ENCODE measurements around the gene NCBP3. TPM values are rescaled to one million over a fixed set of nuclear protein-coding genes. Genes with fewer than 3 reads are reported as not detected.
"Not testable (repeated sequence)": the region's sequence is repeated elsewhere in the genome, so short reads cannot be mapped to it uniquely, and the experiment has no call there.

Gene NCBP3
- total RNA-seq, 1 donor from 2014 or later, result 20.7 TPM

DNA sequence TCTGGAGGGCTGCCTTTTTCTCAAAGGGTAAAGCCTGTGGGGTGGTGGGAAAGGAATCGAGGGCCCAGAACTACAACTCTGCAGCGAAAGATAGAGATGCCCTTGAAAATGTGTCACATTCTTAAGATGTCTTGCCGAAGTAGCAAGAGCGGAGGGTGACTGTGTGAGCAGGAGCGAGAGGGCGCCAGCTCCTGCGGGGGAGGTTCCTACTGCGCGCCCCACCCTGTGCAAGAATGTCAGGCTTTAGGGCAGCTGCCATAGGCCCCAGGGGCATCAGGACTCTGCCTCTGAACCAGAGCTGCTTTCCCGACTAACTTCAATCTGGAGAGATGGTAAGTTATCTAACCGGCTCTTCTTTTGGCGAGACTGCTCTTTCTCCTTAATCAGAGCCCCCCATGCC, 33.3 kb downstream of the NCBP3 start:
- DNase-seq (ENCODE audit: low spot score), result no peak

DNA sequence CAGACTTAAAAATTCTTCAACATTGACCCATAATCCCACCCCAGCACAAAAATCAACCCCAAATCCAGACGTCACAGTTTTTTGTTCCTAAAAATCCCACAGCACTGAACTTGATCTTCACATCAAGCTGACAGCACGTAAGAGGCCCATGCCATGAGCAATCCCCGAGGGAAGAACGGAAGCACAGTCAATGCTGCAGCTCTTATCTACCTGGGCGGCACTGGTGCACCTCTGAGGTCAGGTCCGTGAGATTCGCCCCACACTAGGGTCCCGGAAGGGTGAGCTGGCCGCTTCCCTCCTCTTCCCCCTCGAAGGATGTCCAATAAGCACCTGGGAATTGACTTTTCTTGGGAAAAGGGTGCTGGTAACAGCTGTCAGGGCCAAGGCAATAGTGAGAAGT, 33.8 kb downstream of the NCBP3 start:
- no peak for DNase-seq (ENCODE audit: low spot score)

DNA sequence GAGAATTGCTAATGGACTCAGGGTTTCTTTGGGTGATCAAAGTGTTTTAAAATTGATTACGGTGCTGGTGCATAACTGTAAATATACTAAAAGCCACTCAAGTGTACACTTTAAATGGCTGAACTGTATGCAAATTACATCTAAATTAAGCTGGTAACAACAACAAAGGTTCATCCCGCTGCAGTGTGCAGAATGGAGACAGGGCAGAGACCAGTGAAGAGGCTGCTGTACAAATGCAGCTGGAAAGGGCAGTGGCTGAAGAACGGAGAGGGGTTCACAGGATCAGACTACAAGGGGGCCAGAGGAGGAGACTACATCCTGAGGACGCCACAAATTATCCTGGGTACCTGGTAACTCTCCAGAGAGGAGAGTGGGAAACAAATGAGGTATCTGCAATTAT, 36.0 kb downstream of the NCBP3 start:
- DNase-seq (ENCODE audit: low spot score), result no peak

DNA sequence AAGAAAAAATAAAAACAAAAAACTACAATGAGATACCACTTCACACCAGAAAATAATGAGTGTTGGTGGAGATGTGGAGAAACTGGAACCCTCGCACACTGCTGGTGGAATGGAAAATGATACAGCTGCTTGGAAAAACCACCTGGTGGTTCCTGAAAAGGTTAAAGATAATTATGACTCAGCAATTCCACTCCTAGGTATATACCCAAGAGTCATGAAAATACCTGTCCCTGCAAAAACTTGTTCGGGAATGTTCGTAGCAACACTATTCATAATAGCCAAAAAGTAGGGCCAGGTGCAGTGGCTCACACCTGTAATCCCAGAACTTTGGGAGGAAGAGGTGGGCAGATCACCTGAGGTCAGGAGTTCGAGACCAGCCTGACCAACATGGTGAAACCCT, 36.9 kb downstream of the NCBP3 start:
- no peak for DNase-seq (ENCODE audit: low spot score)

DNA sequence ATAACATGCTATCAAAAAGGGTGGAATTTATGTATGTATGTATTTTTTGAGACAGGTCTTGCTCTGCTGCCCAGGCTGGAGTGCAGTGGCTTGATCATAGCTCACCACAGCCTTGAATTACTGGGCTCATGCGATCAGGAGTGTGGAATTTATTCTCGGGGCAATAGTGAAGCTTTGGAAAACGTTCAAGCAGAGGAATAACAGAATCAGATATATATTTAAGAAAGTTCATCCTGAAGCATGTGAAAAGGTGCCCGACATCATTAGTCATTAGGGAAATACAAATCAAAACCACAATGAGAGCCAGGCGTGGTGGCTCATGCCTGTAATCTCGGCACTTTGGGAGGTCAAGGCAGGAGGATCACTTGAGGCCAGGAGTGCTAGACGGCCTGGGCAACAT, 37.3 kb downstream of the NCBP3 start:
- no peak for DNase-seq (ENCODE audit: low spot score)

DNA sequence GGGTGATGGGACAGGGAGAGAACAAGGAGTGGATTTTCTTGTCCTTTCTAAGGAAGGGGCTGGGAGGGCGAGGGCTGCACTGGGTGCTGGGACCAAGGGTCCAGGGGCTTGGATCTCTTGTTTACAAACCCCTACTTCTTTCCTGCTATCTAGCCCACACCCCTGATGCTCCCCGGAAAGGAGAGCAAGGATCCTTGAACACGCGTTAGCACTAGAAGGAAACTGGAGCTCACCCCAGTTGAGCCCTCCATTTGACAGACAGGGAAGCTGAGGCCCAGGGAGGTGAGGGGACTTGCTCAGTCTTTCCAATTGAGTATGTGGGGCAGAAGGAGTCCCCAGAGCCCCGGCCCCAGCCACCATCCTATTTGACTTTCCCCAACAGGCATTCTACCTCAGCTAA, 40.5 kb downstream of the NCBP3 start:
- DNase-seq (ENCODE audit: low spot score), result no peak

DNA sequence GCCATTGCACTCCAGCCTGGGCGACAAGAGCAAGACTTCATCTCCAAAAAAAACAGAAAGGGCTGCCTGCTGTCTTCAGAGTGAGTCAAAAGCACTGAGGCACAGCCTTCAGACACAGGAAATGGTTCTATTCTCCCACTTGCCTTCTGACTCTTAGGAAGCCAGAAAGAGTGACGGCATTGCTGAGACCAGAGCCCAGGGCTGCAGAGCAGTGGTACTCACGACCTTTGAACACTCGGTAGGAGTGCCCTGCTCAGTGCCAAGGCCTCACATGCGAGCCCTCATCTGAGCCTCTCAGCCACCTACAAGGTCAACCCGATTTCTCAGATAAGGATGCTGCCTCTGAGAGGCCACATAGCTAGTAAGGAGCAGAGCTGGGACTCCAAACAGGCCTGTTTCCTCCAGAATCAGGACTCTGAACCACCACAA, 41.5 kb downstream of the NCBP3 start:
- DNase-seq (ENCODE audit: low spot score), result no peak

DNA sequence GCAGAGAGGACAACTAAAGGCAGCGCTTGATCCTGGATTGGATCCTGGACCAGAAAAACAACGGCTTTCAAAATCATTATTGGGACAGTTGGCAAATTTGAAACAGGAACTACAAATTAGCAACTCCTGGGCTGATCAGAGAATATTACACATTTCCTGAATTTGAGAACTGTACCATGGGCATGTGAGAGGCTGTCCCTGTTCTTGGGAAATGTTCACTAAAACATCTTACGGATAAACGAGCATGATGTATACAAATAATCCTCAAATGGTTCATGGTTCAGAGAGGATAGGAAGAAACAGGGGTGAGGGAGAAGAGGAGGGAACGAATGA, 42.8 kb downstream of the NCBP3 start:
- no peak for DNase-seq (ENCODE audit: low spot score)

DNA sequence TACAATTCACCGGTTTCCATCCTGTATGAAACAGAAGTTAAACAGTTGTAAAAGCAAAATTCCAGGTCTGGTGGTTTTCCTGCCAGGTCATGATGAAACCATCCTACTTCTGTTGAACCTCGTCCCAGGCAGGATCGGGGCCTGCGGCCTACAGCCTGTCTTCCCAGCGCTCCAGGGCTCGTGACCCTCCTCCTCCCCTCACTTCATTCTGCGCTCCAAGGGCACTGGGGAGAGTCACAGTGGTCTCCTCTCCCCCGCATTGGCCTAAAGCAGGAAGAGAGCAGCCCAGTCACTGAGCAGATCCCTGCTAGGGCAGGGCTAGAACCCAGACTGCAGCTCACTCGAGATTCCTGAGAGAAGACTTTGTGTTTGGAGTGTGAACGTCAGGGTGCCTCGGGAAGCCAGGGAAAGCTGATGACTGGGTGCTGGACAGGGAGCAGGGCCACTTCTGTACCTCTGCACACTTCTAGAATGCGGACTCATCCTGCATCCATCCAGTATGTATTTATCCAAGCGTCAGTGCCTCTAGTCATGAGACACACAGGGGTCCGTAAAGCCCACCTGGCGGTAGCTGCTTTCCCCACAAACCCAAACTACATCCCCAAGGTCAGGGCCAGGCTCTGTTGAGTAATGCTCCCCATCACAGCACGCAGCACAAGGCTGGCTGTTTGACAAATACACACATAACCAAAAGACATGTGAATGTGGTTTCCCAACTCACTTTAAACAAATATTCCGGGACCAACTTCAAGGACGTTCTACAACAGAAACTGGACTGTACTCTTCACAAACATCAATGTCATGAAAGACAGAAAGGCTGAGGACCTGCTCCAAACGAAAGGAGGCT, 43.4 kb downstream of the NCBP3 start:
- DNase-seq (ENCODE audit: low spot score), result no peak

DNA sequence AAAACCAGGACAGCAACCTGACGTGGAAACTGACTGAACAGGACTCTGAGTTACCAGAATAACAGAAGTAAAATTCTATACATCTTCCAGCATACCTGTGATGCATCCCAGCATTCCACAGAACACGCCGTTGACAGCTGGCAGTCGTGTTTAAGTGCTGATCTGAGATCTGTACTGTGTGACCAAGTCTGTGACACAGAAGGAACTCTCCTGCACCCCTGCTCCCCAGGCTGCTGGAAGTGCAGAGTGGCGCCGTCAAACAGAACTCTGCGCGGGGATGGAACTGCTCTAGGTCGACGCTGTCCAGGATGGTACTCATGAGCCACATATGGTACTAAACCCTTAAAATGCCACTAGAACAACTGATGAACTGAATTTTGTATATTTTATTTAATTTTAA, 44.3 kb downstream of the NCBP3 start:
- no peak for DNase-seq (ENCODE audit: low spot score)

DNA sequence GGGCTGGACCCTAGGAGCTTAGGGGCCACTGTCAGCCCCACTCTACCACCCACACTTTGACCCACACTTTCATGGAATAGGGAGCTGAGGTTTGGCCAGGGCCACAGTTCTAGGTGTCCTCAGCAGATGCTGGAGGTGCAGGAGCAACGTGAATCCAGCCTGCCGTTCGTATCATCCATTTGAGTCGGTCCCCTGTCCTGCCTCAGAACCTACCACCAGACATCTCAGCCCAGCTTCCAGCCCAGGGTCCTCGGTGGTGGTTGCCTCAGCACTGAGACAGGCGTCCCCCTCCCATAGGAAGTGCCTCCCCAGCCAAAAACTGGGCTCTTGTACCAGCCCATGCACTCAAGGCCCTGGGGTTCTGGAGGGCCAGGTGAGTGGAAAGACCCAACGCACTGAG, 44.7 kb downstream of the NCBP3 start:
- no peak for DNase-seq (ENCODE audit: low spot score)

DNA sequence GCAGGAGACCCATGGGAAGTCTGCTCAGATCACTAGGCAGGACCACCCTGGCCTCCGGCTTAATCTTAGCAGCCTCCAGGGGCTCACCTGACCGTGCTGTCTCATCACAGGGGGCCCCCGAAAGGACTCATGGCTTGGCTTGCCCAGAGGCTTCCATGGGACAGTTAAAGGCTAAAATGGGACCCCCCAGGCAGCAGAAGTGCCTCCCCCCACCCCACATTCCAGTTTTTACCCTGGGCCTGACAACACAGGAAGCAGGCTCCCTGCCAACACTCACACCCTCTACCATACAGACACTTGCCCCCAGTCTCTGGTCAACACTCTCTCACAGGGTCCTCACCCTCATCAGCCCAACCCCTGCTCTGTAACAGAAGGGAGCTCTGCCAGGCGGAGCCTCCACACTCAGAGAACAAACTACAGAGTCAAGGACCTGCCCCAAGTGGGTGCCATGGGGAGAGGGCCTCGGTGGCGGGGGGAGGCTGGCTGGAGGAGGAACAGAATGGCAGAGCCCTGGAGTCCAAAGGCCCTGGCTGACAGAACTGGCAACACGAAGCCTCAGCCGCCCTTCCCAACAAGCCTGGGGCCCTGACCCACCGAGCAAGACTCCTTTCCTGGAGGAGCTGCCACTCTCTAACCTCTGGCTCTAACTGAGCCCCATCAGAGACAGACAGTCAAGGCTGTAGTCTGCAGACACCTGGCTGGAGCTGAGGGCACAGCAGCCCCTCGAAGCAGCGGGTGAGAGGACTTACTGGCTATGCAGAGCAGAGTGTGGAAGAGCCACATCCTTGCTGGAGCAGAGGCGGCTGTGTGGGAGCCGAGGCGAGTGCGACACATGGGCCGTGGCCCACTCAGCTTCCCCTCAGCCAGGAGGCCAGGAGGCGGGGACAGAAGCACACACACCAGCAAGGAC, 45.4 kb downstream of the NCBP3 start, which contains the start of gene ITGAE:
Gene ITGAE, minus strand, starts transcription at position 827 of the 910 bp plus-strand sequence. Its CDS starts 44 bp downstream, at position 783.
- DNase-seq (ENCODE audit: low spot score), result no peak

DNA sequence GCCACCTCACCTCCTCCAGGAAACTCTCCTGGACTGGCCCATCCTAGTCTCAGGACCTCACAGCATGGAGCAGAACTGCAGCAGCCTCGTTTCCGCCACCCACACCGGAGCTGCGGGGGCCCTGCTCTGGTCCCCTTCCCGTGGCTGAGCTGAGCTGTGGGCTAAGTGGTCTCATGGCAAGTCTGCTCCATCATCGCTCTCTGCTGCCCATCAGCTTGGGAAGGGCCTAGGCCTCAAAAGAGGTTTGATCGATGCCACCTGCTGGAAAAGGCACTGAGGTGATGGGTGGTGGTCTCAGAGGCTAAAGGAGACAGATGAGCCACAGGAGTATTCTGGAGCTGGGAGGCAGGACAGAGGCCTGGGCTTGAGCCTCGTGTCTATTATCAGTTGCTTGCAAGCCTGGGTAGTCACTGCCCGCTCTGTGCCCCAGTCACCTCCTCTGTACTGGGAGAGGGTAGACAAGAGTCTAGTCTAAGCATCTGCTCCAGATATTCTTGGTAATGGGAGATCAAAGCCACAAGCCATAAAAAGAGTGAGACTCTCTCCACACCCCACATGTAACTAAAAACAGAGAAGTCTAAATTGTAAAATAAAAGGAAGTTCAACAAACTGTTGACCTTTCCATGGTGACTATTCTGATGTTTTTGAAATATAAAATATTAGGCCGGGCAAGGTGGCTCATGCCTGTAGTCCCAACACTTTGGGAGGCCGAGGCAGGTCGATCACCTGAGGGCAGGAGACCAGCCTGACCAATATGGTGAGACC, 46.7 kb downstream of the NCBP3 start:
- DNase-seq (ENCODE audit: low spot score), result no peak

DNA sequence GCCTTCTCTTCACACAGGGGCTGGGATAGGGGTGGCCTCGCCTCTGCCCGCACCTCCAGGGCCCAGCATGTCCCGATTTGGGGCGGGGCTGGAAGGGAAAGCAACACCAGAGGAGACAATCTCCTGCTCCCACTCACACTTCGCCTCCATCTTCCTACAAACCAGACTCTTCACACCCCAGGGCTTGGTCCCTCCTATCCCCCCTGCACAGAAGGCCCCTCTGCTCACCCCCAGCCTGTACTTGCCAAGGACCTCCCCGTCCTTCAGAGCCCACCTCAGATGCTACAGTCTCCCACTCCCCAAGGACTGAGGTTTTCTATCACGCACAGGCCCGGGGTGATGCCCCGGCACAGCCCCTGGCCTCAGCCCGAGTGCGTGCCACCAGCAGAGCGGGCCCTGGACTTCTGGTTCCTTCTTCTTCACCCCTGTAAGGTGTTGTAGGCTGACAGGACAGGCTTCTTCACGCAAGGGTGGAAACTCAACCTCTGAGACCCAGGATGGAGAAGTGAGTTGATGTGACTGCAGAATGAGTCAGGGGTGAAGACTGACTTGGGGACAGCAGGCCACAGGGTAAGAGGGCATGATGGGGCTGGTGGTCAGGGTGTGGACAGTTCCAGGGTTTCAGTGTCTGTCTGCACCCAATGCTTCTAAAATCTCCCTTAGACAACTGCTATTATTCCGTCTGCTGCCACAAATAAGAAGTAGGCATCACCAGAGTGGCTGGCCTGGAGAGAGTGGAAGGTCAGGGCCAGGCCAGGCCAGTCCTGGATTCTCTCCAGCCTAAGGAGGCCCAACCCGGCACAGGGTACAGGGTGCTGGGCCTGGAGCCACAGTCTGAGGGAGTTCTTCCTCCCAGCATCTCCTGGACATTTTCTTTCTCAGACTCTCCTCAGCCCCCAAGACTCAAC, 47.5 kb downstream of the NCBP3 start:
- no peak for DNase-seq (ENCODE audit: low spot score)

DNA sequence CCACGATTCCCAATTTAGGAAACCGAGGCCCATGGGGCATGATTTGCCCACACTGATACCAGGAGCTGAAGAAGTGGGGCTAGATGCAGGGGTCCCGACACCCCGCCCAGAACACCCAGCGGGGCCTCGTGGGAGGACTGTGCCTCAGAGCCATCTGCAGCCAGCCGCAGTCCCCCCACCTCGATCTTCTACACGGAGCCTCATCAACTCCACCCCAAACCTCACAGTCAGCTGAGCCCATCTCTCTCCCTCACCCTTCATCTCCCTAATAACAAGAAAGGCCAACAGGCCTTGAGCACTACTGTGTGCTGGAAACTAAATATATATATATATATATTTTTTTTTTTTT, 49.2 kb downstream of the NCBP3 start:
- no peak for DNase-seq (ENCODE audit: low spot score)

DNA sequence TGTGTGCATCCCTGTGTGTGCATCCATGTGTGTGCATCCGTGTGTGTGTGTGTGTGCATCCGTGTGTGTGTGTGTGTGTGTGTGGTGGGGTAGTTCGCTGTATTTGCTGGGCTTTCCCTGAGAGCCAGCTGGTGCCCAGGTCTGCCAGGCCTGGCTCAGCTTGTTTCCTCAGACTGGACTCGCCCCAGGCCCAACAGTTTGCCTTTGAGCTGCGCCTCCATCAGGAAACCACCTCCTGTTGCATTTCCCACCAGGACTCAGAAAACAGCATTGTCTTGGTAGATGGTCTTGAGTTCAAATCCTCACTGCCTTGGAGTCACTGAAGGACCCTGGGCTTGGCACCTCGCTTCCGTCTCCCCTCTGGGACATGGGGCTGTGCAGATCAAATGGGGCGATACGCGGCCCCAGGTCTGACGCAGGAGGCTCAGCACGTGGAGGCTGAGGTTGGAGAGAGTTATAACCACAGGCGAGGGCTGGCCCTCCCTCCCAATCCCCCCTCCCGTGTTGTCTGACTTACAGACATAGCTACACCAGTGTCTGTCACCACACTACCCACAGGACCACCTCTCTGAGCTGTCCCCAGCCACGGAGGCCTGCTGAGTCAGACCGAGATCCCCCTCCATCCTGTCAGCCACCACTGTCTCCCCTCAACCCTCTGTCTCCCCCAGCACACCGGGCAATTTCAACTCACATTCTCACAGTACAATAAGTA, 49.8 kb downstream of the NCBP3 start:
- DNase-seq (ENCODE audit: low spot score), result no peak

DNA sequence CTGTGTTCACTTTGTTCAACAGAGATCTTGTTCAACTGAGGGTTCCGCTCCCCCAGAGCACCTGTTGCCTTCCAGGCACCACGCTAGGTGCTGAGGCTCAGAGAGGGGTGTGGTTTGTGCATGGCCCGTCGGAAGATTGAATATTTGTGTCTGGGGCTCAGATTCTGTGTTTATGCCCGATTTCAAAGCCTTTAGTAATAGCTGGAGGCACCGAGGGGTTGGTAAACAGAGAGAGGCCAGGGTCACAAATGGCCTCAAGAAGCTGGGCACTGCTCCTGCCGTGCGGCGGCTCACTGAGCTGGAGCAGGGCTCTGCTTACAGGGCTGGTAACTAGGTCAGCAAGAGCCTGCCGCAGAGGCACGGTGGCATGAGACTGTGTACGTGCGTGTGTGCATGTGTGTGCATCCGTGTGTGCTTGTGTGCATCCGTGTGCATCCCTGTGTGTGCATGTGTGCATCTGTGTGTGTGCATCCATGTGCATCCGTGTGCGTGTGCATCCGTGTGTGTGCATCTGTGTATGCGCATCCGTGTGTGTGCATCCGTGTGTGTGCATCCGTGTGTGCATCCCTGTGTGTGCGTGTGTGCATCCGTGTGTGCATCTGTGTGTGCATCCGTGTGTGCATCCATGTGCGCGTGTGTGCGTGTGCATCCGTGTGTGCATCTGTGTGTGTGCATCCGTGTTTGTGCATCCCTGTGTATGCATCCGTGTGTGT, 50.5 kb downstream of the NCBP3 start:
- DNase-seq (ENCODE audit: low spot score), result no peak

DNA sequence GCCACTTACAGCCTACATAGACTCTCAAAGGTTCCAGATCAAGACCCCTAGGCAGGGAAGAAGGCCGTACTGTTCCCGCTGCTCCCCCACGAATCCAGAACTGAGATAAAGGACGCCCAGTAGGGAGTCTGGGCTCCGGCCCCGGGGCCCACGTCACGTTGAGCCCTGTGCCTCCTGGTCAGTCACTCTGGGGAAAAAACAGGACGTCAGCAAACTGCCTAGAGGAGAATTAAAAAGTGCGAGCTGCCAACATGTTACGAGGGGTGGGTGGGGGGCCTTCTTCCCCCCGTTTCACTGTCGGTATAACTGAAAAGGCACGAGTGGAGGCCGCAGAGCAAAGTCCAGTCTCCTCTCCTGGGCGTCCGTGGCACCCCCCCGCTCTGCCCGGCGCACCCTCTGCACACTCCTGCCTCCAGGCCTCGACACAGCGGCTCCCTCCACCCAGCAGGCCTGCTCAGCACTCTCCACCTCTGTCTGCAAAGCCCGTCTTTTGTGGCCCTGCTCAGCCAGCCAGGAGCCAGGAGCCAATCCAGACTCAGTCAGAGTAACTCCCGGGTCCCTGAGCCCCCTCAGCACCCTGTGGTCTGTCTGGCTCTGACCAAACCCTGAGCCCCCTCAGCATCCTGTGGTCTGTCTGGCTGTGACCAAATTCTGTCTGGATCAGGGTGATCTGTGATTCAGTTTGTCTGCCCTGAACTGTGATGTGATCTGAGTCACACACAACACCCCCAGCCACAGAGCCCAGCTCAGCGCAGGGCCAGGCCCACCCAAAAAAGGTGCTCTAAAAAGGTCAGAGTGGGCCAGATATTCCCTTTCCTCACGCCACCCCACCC, 51.3 kb downstream of the NCBP3 start:
- no peak for DNase-seq (ENCODE audit: low spot score)

DNA sequence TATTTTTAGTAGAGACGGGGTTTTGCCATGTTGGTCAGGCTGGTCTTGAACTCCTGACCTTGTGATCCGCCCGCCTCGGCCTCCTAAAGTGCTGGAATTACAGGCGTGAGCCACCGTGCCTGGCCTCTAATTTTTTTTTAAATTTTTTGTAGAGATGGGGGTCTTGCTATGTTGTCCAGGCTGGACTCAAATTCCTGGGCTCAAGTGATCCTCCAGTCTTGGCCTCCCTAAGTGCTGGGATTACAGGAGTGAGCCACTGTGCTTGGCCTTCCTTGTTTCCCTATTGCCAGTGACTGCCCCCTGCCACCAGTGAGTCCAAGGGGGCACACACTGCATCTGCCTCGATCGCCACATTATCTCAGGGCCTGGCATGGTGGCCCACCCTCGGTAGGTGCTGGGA, 51.9 kb downstream of the NCBP3 start:
- not testable (repeated sequence) for DNase-seq (ENCODE audit: low spot score)
